HEK293 (cell line): ENCODE results near the gene GLI1.

Source experiments
- CTCF ChIA-PET: fragments of 350-600 bp; formaldehyde crosslinking; extraction: SDS; loops from one replicate; lab custom pipeline; 2021; ENCODE audit warnings: antibody characterized with exemption; lab: Yijun Ruan, JAX
- POLR2A ChIA-PET: fragments of 300-600 bp; formaldehyde crosslinking; extraction: SDS; loops from one replicate; lab custom pipeline; 2020; ENCODE audit warnings: antibody characterized with exemption, inconsistent platforms; lab: Yijun Ruan, JAX
- H3K27ac ChIP-seq: fragments of 200-500 bp; sonication (Bioruptor generic); 2 replicates; pipeline ENCODE4 v1.5.1; 2014; ENCODE audit warnings: low read depth, low read length, control low read depth, inconsistent platforms; ENCODE audit errors: extremely low read depth
- H3K36me3 ChIP-seq, 2 experiments: fragments of 200-500 bp in 1 of 2; sonication (Bioruptor generic) in 1 of 2; 1 replicate in 1 of 2; 2 replicates in 1 of 2; pipeline ENCODE4 v1.5.1; 2014 to 2017; ENCODE audit warnings: inconsistent platforms in 2 of 2, low read length in 2 of 2; ENCODE audit not compliant: control insufficient read depth in 2 of 2, insufficient read depth in 1 of 2
- H3K4me1 ChIP-seq: fragments of 200-500 bp; sonication (Bioruptor generic); 2 replicates; pipeline ENCODE4 v1.5.1; 2014; ENCODE audit warnings: mild to moderate bottlenecking, low read length, inconsistent platforms; ENCODE audit not compliant: control insufficient read depth, insufficient read depth
- H3K4me3 ChIP-seq: 2 replicates; pipeline ENCODE4 v1.5.1; 2011; ENCODE audit warnings: low read depth, mild to moderate bottlenecking, control low read depth, low read length, moderate library complexity
- H3K9me3 ChIP-seq: fragments of 200-500 bp; sonication (Bioruptor generic); 2 replicates; pipeline ENCODE4 v1.5.1; 2014; ENCODE audit warnings: low read depth, low read length, inconsistent platforms; ENCODE audit not compliant: control insufficient read depth, insufficient read depth
- EGR2 ChIP-seq: fragments of 450-650 bp; formaldehyde crosslinking; IDR thresholded peaks from 2 replicates; pipeline ENCODE4 v1.5.1; 2016; ENCODE audit warnings: low read depth, missing biosample characterization, missing genetic modification characterization
- PRDM1 ChIP-seq: fragments of 450-650 bp; formaldehyde crosslinking; IDR thresholded peaks from 2 replicates; pipeline ENCODE4; 2016; ENCODE audit warnings: missing biosample characterization, missing genetic modification characterization
- SP2 ChIP-seq: fragments of 450-650 bp; formaldehyde crosslinking; IDR thresholded peaks from 2 replicates; pipeline ENCODE4 v1.5.1; 2016; ENCODE audit warnings: missing biosample characterization, missing genetic modification characterization
- SP7 ChIP-seq: fragments of 450-650 bp; formaldehyde crosslinking; IDR thresholded peaks from 2 replicates; pipeline ENCODE4 v1.5.1; 2016; ENCODE audit warnings: missing biosample characterization, missing genetic modification characterization
- ZBTB11 ChIP-seq: fragments of 450-650 bp; formaldehyde crosslinking; conservative IDR thresholded peaks from 2 replicates; pipeline ENCODE4 v1.5.1; 2016; ENCODE audit warnings: low read depth, missing biosample characterization, missing genetic modification characterization
- ZBTB21 ChIP-seq: fragments of 450-650 bp; formaldehyde crosslinking; IDR thresholded peaks from 2 replicates; pipeline ENCODE4 v1.5.1; 2017; ENCODE audit warnings: missing biosample characterization, missing genetic modification characterization
- ZBTB48 ChIP-seq: fragments of 450-650 bp; formaldehyde crosslinking; IDR thresholded peaks from 2 replicates; pipeline ENCODE4 v1.5.1; 2016; ENCODE audit warnings: missing biosample characterization, missing genetic modification characterization
- ZBTB8A ChIP-seq: fragments of 450-650 bp; formaldehyde crosslinking; IDR thresholded peaks from 2 replicates; pipeline ENCODE4 v1.5.1; 2016; ENCODE audit warnings: missing biosample characterization, missing genetic modification characterization
- ZNF121 ChIP-seq: fragments of 450-650 bp; formaldehyde crosslinking; IDR thresholded peaks from 2 replicates; pipeline ENCODE4 v1.5.1; 2016; ENCODE audit warnings: missing biosample characterization, missing genetic modification characterization
- ZNF146 ChIP-seq: fragments of 450-650 bp; formaldehyde crosslinking; IDR thresholded peaks from 2 replicates; pipeline ENCODE4 v1.5.1; 2016; ENCODE audit warnings: missing biosample characterization, missing genetic modification characterization
- ZNF24 ChIP-seq: fragments of 450-650 bp; formaldehyde crosslinking; IDR thresholded peaks from 2 replicates; pipeline ENCODE4 v1.5.1; 2016; ENCODE audit warnings: missing biosample characterization, missing genetic modification characterization
- ZNF341 ChIP-seq: fragments of 450-650 bp; formaldehyde crosslinking; IDR thresholded peaks from 2 replicates; pipeline ENCODE4; 2016; ENCODE audit warnings: low read depth, missing biosample characterization, missing genetic modification characterization
- ZNF354C ChIP-seq: fragments of 450-650 bp; formaldehyde crosslinking; IDR thresholded peaks from 2 replicates; pipeline ENCODE4 v1.5.1; 2016; ENCODE audit warnings: missing biosample characterization, missing genetic modification characterization, low read depth, borderline replicate concordance
- ZNF404 ChIP-seq: fragments of 450-650 bp; formaldehyde crosslinking; IDR thresholded peaks from 2 replicates; pipeline ENCODE4 v1.5.1; 2017; ENCODE audit warnings: missing biosample characterization, missing genetic modification characterization
- ZNF621 ChIP-seq: fragments of 450-650 bp; formaldehyde crosslinking; IDR thresholded peaks from 2 replicates; pipeline ENCODE4 v1.5.1; 2017; ENCODE audit warnings: missing biosample characterization, missing genetic modification characterization
- ZNF629 ChIP-seq: fragments of 450-650 bp; formaldehyde crosslinking; IDR thresholded peaks from 2 replicates; pipeline ENCODE4 v1.5.1; 2017; ENCODE audit warnings: missing biosample characterization, missing genetic modification characterization
- ZNF639 ChIP-seq: fragments of 450-650 bp; formaldehyde crosslinking; IDR thresholded peaks from 2 replicates; pipeline ENCODE4 v1.5.1; 2016; ENCODE audit warnings: missing biosample characterization, missing genetic modification characterization
- ZSCAN4 ChIP-seq: fragments of 450-650 bp; formaldehyde crosslinking; IDR thresholded peaks from 2 replicates; pipeline ENCODE4 v1.5.1; 2017; ENCODE audit warnings: missing biosample characterization, missing genetic modification characterization
- TF ChIP-seq, protein P1 (sequence below): fragments of 450-650 bp; formaldehyde crosslinking; IDR thresholded peaks from 2 replicates; pipeline ENCODE4 v1.5.1; 2016; ENCODE audit warnings: missing biosample characterization, missing genetic modification characterization
- TF ChIP-seq, protein P2 (sequence below): fragments of 450-650 bp; formaldehyde crosslinking; IDR thresholded peaks from 2 replicates; pipeline ENCODE4 v1.5.1; 2016; ENCODE audit warnings: missing biosample characterization, missing genetic modification characterization
- TF ChIP-seq, protein P3 (sequence below): fragments of 450-650 bp; formaldehyde crosslinking; IDR thresholded peaks from 2 replicates; pipeline ENCODE4 v1.5.1; 2016; ENCODE audit warnings: missing biosample characterization, missing genetic modification characterization
- TF ChIP-seq, protein P4 (sequence below): fragments of 450-650 bp; formaldehyde crosslinking; optimal IDR thresholded peaks from 2 replicates; pipeline ENCODE3; 2016; ENCODE audit warnings: missing biosample characterization, mild to moderate bottlenecking, missing genetic modification characterization

Gene GLI1

GRCh38 chr12:57461276-57461916 lies 1.8 kb downstream of the GLI1 start:
- POLR2A ChIA-PET: interaction anchor here (0.7 to 4.0 kb wide), 2 partner anchors 59 to 77 kb away, joined by 5 to 13 read pairs; partner anchors contain the start of gene DDIT3
- H3K4me3 ChIP-seq: peak overlapping the region; percentile 48
- H3K27ac ChIP-seq: peak overlapping the region; percentile 25; the same call in 1 of the 2 replicates
- H3K9me3 ChIP-seq: no peaks in the 10 kb centered on the region
- peaks cover 8% of the 10 kb centered on the region for H3K4me1 ChIP-seq
- H3K36me3 ChIP-seq: no peaks in the 10 kb centered on the region
- CTCF ChIA-PET: interaction anchor here (1.1 to 4.2 kb wide), 6 partner anchors 8 to 218 kb away, joined by 3 to 38 read pairs (median 11); partner anchors contain the start of gene ARHGAP9
- TF ChIP-seq ZNF354C (no peak), ZNF341 (tag by site-specific recombination) (0 out of 2 replicates have a peak, but pooled peaks have one; percentile 9), EGR2 (peak; percentile 69; the same call in 1 of the 2 replicates), PRDM1 (tag by site-specific recombination) (peak; percentile 98), ZSCAN4 (tag by site-specific recombination) (0 out of 2 replicates have a peak, but pooled peaks have one; percentile 24), SP7 (tag by site-specific recombination) (peak; percentile 75), ZBTB21 (peak; percentile 88), SP2 (peak; percentile 82), ZNF639 (0 out of 2 replicates have a peak, but pooled peaks have one; percentile 37), ZNF404 (tag by site-specific recombination) (no peak), ZBTB11 (0 out of 2 replicates have a peak, but pooled peaks have one; percentile 20), ZBTB8A (tag by site-specific recombination) (peak; percentile 46; the same call in 1 of the 2 replicates), ZNF621 (tag by site-specific recombination) (no peak), ZNF121 (tag by site-specific recombination) (no peak), ZNF146 (no peak), ZBTB48 (tag by site-specific recombination) (peak; percentile 57), ZNF629 (tag by site-specific recombination) (peak; percentile 83), ZNF24 (tag by site-specific recombination) (0 out of 2 replicates have a peak, but pooled peaks have one; percentile 17)
- TF ChIP-seq, protein P1, sequence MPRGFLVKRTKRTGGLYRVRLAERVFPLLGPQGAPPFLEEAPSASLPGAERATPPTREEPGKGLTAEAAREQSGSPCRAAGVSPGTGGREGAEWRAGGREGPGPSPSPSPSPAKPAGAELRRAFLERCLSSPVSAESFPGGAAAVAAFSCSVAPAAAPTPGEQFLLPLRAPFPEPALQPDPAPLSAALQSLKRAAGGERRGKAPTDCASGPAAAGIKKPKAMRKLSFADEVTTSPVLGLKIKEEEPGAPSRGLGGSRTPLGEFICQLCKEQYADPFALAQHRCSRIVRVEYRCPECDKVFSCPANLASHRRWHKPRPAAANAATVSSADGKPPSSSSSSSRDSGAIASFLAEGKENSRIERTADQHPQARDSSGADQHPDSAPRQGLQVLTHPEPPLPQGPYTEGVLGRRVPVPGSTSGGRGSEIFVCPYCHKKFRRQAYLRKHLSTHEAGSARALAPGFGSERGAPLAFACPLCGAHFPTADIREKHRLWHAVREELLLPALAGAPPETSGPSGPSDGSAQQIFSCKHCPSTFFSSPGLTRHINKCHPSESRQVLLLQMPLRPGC (tag by site-specific recombination): peak; percentile 48; the same call in 1 of the 2 replicates
- TF ChIP-seq, protein P2, sequence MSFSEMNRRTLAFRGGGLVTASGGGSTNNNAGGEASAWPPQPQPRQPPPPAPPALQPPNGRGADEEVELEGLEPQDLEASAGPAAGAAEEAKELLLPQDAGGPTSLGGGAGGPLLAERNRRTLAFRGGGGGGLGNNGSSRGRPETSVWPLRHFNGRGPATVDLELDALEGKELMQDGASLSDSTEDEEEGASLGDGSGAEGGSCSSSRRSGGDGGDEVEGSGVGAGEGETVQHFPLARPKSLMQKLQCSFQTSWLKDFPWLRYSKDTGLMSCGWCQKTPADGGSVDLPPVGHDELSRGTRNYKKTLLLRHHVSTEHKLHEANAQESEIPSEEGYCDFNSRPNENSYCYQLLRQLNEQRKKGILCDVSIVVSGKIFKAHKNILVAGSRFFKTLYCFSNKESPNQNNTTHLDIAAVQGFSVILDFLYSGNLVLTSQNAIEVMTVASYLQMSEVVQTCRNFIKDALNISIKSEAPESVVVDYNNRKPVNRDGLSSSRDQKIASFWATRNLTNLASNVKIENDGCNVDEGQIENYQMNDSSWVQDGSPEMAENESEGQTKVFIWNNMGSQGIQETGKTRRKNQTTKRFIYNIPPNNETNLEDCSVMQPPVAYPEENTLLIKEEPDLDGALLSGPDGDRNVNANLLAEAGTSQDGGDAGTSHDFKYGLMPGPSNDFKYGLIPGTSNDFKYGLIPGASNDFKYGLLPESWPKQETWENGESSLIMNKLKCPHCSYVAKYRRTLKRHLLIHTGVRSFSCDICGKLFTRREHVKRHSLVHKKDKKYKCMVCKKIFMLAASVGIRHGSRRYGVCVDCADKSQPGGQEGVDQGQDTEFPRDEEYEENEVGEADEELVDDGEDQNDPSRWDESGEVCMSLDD (tag by site-specific recombination): peak; percentile 98
- TF ChIP-seq, protein P3, sequence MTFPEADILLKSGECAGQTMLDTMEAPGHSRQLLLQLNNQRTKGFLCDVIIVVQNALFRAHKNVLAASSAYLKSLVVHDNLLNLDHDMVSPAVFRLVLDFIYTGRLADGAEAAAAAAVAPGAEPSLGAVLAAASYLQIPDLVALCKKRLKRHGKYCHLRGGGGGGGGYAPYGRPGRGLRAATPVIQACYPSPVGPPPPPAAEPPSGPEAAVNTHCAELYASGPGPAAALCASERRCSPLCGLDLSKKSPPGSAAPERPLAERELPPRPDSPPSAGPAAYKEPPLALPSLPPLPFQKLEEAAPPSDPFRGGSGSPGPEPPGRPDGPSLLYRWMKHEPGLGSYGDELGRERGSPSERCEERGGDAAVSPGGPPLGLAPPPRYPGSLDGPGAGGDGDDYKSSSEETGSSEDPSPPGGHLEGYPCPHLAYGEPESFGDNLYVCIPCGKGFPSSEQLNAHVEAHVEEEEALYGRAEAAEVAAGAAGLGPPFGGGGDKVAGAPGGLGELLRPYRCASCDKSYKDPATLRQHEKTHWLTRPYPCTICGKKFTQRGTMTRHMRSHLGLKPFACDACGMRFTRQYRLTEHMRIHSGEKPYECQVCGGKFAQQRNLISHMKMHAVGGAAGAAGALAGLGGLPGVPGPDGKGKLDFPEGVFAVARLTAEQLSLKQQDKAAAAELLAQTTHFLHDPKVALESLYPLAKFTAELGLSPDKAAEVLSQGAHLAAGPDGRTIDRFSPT (tag by site-specific recombination): no peak
- TF ChIP-seq, protein P4, sequence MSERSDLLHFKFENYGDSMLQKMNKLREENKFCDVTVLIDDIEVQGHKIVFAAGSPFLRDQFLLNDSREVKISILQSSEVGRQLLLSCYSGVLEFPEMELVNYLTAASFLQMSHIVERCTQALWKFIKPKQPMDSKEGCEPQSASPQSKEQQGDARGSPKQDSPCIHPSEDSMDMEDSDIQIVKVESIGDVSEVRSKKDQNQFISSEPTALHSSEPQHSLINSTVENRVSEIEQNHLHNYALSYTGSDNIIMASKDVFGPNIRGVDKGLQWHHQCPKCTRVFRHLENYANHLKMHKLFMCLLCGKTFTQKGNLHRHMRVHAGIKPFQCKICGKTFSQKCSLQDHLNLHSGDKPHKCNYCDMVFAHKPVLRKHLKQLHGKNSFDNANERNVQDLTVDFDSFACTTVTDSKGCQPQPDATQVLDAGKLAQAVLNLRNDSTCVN: peak; percentile 23
